Brain microvascular endothelial cell (primary cell): ENCODE data around the gene SLC12A3.

Experiments
- DNase-seq: peaks from one replicate; pipeline ENCODE4 v3.0.0-alpha.2; 2020
- H3K27ac ChIP-seq: fragments of 250-450 bp; sonication (Bioruptor Pico); 2 replicates; pipeline ENCODE4 v1.5.1; 2020; ENCODE audit warnings: mild to moderate bottlenecking, moderate library complexity
- H3K27me3 ChIP-seq: fragments of 250-450 bp; sonication (Bioruptor Pico); replicated peaks from 2 replicates; pipeline ENCODE4 v1.5.1; 2020; ENCODE audit warnings: mild to moderate bottlenecking
- H3K36me3 ChIP-seq: fragments of 250-450 bp; sonication (Bioruptor Pico); replicated peaks from 2 replicates; pipeline ENCODE4 v1.5.1; 2020; ENCODE audit warnings: mild to moderate bottlenecking
- H3K4me3 ChIP-seq: 2 replicates; pipeline ENCODE4 v1.5.1; 2011; ENCODE audit warnings: low read depth, mild to moderate bottlenecking, control low read depth, low read length, moderate library complexity
- CTCF ChIP-seq: IDR thresholded peaks from 2 replicates; pipeline ENCODE4 v1.5.1; 2011; ENCODE audit warnings: low read depth, mild to moderate bottlenecking, moderate library complexity, low read length, control low read depth, inconsistent platforms; ENCODE audit errors: missing control alignments
- in situ Hi-C: cut with HindIII; loops from 2 replicates; pipeline ENCODE4 v1.10.0; 2017; ENCODE audit warnings: low sequenced_read_pairs, low pct_ligation_motif_present

Gene SLC12A3

GRCh38 chr16:56855946-56856345 lies 9.1 kb upstream of the SLC12A3 start:
- in situ Hi-C loops, result no loop called here
- H3K4me3 ChIP-seq, result no peak overlapping the region
- no peak overlapping the region for H3K27ac ChIP-seq

GRCh38 chr16:56856876-56857447 lies 8.0 kb upstream of the SLC12A3 start:
- H3K27me3 ChIP-seq, result no peaks in the 10 kb centered on the region
- no peak for TF ChIP-seq CTCF
- no peak overlapping the region for H3K27ac ChIP-seq
- in situ Hi-C loops, result no loop called here
- H3K36me3 ChIP-seq, result no peaks in the 10 kb centered on the region
- DNase-seq, result no peak
- H3K4me3 ChIP-seq, result no peak overlapping the region

More at GRCh38 chr16:56855946-56856345, 9.1 kb upstream of the SLC12A3 start:
- no peak for TF ChIP-seq CTCF
- no peak for DNase-seq
- no peaks in the 10 kb centered on the region for H3K27me3 ChIP-seq
- no peaks in the 10 kb centered on the region for H3K36me3 ChIP-seq

- no peak overlapping the region for H3K27ac ChIP-seq
- in situ Hi-C loops, result no loop called here
- no peaks in the 10 kb centered on the region for H3K27me3 ChIP-seq
- H3K36me3 ChIP-seq, result no peaks in the 10 kb centered on the region
- DNase-seq, result no peak
- H3K4me3 ChIP-seq, result no peak overlapping the region
- TF ChIP-seq CTCF, result no peak
Observed at GRCh38 chr16:56858374-56858773, 6.6 kb upstream of the SLC12A3 start.

GRCh38 chr16:56859636-56860035 lies 5.4 kb upstream of the SLC12A3 start:
- no peak overlapping the region for H3K27ac ChIP-seq
- H3K36me3 ChIP-seq, result no peaks in the 10 kb centered on the region
- in situ Hi-C loops, result no loop called here
- H3K27me3 ChIP-seq, result no peaks in the 10 kb centered on the region
- no peak for TF ChIP-seq CTCF
- H3K4me3 ChIP-seq, result no peak overlapping the region
- DNase-seq, result no peak

GRCh38 chr16:56860226-56861020 lies 4.6 kb upstream of the SLC12A3 start:
- no peak for DNase-seq
- in situ Hi-C loops, result no loop called here
- H3K36me3 ChIP-seq, result no peaks in the 10 kb centered on the region
- no peak overlapping the region for H3K27ac ChIP-seq
- H3K4me3 ChIP-seq, result no peak overlapping the region
- TF ChIP-seq CTCF, result no peak
- no peaks in the 10 kb centered on the region for H3K27me3 ChIP-seq
